Upper lobe of right lung (tissue), 1 donor: Measurements from ENCODE around the gene SIRPB2. TPM values are rescaled to one million over a fixed set of nuclear protein-coding genes. Genes with fewer than 3 reads are reported as not detected.

Experiments used
- ATAC-seq: fragments of 200-7000 bp; cut with Tn5 transposase; one replicate; pipeline ENCODE4 v1.9.1; 2020; ENCODE audit warnings: mild to moderate bottlenecking, moderate library complexity
- DNase-seq: peaks from one replicate; pipeline ENCODE4 v3.0.0-alpha.2; 2020
- H3K27ac ChIP-seq: fragments of 200-600 bp; one replicate; pipeline ENCODE4 v1.8.0; 2022
- H3K27me3 ChIP-seq: fragments of 200-600 bp; one replicate; pipeline ENCODE4 v1.8.0; 2022; ENCODE audit warnings: mild to moderate bottlenecking
- H3K36me3 ChIP-seq: fragments of 200-600 bp; one replicate; pipeline ENCODE4 v1.8.0; 2022
- H3K4me1 ChIP-seq: fragments of 200-600 bp; one replicate; pipeline ENCODE4 v1.8.0; 2022
- H3K4me3 ChIP-seq: fragments of 200-600 bp; one replicate; pipeline ENCODE4 v1.8.0; 2022; ENCODE audit warnings: mild to moderate bottlenecking
- H3K9me3 ChIP-seq: fragments of 200-600 bp; one replicate; pipeline ENCODE4 v1.8.0; 2022
- intact Hi-C: fragments of 100-400 bp; cut with DNase I; formaldehyde crosslinking; loops from one replicate; pipeline ENCODE4 v1.11.0; 2022
- total RNA-seq: library from RNA; stranded (reverse); fragmentation: NEBNext Ultra II Directional; extraction: Animal tissue kit (Norgen Biotek cat#: 25700); gene quantifications from one replicate; pipeline ENCODE4 v1.2.1, GENCODE V29; 2021
- TF ChIP-seq, protein P1 (sequence below): fragments of 200-600 bp; IDR thresholded peaks from one replicate; pipeline ENCODE4 v1.8.0; 2022; ENCODE audit warnings: antibody characterized with exemption
- donor health status: DM: no; HTN: yes; CAD: no; lungs with severe emphysema.

SIRPB2 gene
- total RNA-seq, 1 donor from 2014 or later, result 14.3 TPM

DNA sequence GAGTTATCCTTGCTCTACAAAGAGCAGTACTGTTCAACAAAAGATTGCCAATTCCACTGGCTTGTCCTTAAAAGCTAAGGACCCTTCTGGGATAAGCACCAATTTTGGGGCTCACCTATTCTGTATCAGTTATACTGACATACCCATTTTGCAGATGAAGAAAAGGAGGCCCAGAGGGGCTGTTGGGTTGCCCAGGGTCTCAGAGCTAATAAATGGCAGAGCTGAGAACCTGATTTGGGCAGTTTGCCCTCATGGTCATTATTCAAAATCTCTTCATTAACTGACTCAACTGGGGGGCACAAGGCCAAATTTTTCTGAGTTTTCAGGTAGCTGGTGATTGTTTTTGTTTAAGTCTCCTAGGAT lies 55.9 kb downstream of the SIRPB2 start:
- H3K9me3 ChIP-seq, result no peaks in the 10 kb centered on the region
- TF ChIP-seq, protein P1, sequence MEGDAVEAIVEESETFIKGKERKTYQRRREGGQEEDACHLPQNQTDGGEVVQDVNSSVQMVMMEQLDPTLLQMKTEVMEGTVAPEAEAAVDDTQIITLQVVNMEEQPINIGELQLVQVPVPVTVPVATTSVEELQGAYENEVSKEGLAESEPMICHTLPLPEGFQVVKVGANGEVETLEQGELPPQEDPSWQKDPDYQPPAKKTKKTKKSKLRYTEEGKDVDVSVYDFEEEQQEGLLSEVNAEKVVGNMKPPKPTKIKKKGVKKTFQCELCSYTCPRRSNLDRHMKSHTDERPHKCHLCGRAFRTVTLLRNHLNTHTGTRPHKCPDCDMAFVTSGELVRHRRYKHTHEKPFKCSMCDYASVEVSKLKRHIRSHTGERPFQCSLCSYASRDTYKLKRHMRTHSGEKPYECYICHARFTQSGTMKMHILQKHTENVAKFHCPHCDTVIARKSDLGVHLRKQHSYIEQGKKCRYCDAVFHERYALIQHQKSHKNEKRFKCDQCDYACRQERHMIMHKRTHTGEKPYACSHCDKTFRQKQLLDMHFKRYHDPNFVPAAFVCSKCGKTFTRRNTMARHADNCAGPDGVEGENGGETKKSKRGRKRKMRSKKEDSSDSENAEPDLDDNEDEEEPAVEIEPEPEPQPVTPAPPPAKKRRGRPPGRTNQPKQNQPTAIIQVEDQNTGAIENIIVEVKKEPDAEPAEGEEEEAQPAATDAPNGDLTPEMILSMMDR, result no peak
- no peaks in the 10 kb centered on the region for H3K27me3 ChIP-seq
- H3K27ac ChIP-seq, result no peak overlapping the region
- intact Hi-C loops, result loop anchor here (5.0 kb wide), 1 partner anchor 123 kb away; no protein-coding TSS in a partner anchor
- H3K4me3 ChIP-seq, result no peak overlapping the region
- ATAC-seq (no peak), DNase-seq (no peak)
- H3K4me1 ChIP-seq, result peaks cover 10% of the 10 kb centered on the region
- no peaks in the 10 kb centered on the region for H3K36me3 ChIP-seq

DNA sequence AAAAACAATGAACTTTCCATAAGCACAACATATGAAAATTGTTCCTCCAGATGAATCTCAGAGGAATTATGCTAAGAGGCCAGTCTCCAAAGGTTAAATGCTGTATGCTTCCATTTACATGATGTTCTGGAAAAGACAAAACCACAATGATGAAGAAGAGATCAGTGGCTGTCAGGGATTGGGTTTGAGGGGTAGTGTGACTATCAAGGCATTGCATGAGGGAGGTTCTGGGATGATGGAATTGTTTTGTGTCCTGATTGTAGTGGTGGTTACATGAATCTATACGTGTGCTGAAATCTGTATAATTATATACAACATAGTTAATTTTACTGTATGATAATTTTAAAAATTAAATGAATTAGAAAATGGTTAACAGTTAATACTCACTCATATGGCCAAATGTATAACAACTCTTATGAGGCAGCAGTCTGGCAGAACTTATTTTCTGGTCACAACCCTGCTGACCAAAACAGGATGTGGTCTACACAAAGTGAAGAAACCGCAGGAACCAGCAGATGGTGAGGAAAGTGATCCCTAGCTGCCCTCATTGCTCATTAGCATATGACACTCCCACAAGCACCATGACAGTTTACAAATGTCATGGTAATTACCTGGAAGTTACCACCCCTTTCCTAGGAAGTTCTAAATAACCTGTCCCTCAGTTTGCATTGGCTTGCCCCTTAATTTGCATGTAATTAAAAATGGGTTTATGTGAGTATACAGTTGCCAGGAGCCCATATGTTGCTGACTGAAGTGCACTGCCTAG lies 56.5 kb downstream of the SIRPB2 start:
- Histone ChIP-seq H3K9me3 (no peaks in the 10 kb centered on the region), H3K4me1 (peaks cover 10% of the 10 kb centered on the region), H3K4me3 (no peak overlapping the region), H3K36me3 (no peaks in the 10 kb centered on the region), H3K27me3 (no peaks in the 10 kb centered on the region), H3K27ac (no peak overlapping the region)
- intact Hi-C loops, result loop anchor here (5.0 kb wide), 1 partner anchor 122 kb away; no protein-coding TSS in a partner anchor
- TF ChIP-seq, protein P1, result no peak
- ATAC-seq, result peak; percentile 85
- DNase-seq, result no peak

DNA sequence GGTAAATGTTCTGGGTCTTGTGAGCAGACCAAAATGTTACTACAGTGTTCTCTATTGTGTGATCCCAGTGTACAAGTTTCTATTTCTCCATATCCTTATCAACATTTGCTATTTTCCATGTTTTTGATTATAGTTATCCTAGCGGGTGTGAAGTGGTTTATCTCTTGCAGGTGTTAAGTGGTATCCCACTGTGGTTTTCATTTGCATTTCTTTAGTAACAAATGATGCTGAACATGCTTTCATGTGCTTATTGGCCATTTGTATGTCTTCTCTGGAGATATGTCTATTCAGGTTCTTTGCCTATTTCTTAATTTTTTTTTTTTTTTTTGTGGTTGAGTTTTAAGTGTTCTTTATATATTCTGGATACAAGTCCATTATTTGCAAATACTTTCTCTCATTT lies 60.1 kb downstream of the SIRPB2 start:
- Histone ChIP-seq H3K4me1 (peaks cover 10% of the 10 kb centered on the region), H3K36me3 (no peaks in the 10 kb centered on the region), H3K9me3 (no peaks in the 10 kb centered on the region), H3K4me3 (no peak overlapping the region), H3K27me3 (no peaks in the 10 kb centered on the region), H3K27ac (no peak overlapping the region)
- DNase-seq, result no peak
- no peak for ATAC-seq
- TF ChIP-seq, protein P1, result no peak
- intact Hi-C loops, result no loop called here

DNA sequence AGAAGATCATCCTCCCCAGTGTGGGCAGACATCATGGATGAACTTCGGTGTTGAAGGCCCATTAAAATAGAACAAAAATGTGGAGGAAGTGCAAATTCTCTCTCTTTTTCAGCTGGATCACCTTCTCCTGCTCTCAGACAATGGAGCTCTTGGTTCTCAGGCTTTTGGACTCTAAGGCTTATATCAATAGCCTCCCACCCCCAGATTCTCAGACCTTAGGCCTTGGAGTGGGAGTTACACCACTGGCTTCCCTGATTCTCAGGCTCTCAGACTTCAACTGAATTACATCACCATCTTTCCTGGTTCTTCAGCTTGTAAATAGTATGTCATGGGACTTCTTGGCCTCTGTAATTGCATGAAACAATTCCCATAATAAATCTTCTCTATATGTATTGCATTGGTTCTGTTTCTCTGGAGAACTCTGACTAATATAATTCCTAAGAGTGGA lies 61.2 kb downstream of the SIRPB2 start:
- Histone ChIP-seq H3K4me3 (no peak overlapping the region), H3K4me1 (peaks cover 6% of the 10 kb centered on the region), H3K36me3 (no peaks in the 10 kb centered on the region), H3K9me3 (no peaks in the 10 kb centered on the region), H3K27ac (no peak overlapping the region), H3K27me3 (no peaks in the 10 kb centered on the region)
- DNase-seq, result no peak
- intact Hi-C loops, result no loop called here
- ATAC-seq, result peak; percentile 49
- TF ChIP-seq, protein P1, result no peak

DNA sequence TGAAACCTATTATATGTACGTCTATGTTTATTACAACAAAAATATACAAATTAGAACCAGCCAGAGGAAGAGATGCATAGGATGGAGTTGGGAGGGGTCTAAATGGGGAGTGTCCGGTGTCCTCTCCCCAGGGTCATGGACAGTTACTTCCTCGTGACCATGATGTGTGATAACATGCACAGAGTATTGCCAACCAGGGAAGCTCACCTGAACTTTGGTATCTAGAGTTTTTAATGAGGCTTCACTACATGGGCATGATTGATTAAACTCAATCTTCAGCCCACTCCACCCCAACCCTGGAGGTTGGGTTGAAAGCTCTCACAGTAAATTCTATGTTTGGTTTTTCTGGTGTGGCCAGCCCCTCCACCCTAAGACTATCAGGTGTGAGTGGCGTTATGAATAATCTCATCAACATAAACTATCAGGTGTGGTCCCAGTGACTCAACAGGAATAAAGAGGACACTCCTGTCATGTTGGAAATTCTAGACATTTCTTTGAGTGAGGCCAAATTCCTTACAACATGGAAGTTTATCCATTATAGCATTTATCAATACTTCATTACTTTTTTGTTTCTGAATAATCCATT lies 62.0 kb downstream of the SIRPB2 start:
- ATAC-seq (no peak), DNase-seq (no peak)
- no peaks in the 10 kb centered on the region for H3K4me1 ChIP-seq

More for the DNA sequence above, 62.0 kb downstream of the SIRPB2 start:
- H3K9me3 ChIP-seq, result no peaks in the 10 kb centered on the region
- no peaks in the 10 kb centered on the region for H3K27me3 ChIP-seq
- H3K4me3 ChIP-seq, result no peak overlapping the region
- TF ChIP-seq, protein P1, result no peak
- H3K36me3 ChIP-seq, result no peaks in the 10 kb centered on the region
- intact Hi-C loops, result no loop called here
- H3K27ac ChIP-seq, result no peak overlapping the region
